Keratinocyte (primary cell): ENCODE results near the gene SMC3. TPM values are rescaled to one million over a fixed set of nuclear protein-coding genes. Genes with fewer than 3 reads are reported as not detected.

Source experiments
- DNase-seq: peaks from one replicate; pipeline ENCODE4 v3.0.0-alpha.2; 2011; ENCODE audit warnings: low read depth, missing footprints, low spot score
- FAIRE-seq: peaks from 2 replicates; lab custom pipeline; 2011; peaks lifted over from hg19 to GRCh38; lab: Jason Lieb, UNC
- H2AFZ ChIP-seq: 2 replicates; pipeline ENCODE4 v1.6.0; 2012; ENCODE audit warnings: low read length, control low read depth, inconsistent platforms; ENCODE audit not compliant: control insufficient read depth
- H3K27ac ChIP-seq: 2 replicates; pipeline ENCODE4 v1.5.1; 2011; ENCODE audit warnings: low read length; ENCODE audit not compliant: control insufficient read depth, insufficient read depth
- H3K27me3 ChIP-seq: 3 replicates; pipeline ENCODE4 v1.6.0; 2011; ENCODE audit warnings: low read length; ENCODE audit not compliant: control insufficient read depth, insufficient read depth; ENCODE audit errors: extremely low read depth
- H3K36me3 ChIP-seq, 2 experiments: 2 replicates in 1 of 2; 3 replicates in 1 of 2; pipeline ENCODE4 v1.5.1; 2011; ENCODE audit warnings: low read length in 2 of 2, mild to moderate bottlenecking in 1 of 2; ENCODE audit not compliant: control insufficient read depth in 2 of 2, insufficient read depth in 2 of 2; ENCODE audit errors: extremely low read depth in 1 of 2
- H3K4me1 ChIP-seq: 3 replicates; pipeline ENCODE4 v1.5.1; 2011; ENCODE audit warnings: low read length; ENCODE audit not compliant: control insufficient read depth, insufficient read depth; ENCODE audit errors: extremely low read depth
- H3K4me2 ChIP-seq: 3 replicates; pipeline ENCODE4 v1.6.0; 2011; ENCODE audit warnings: low read depth, low read length; ENCODE audit not compliant: control insufficient read depth, insufficient read depth; ENCODE audit errors: extremely low read depth
- H3K4me3 ChIP-seq, 3 experiments: fragments of 200-600 bp in 1 of 3; sonication (generic) in 1 of 3; 2 replicates in 2 of 3; 3 replicates in 1 of 3; pipeline ENCODE4 v1.5.1; 2011 to 2016; ENCODE audit warnings: low read length in 3 of 3, mild to moderate bottlenecking in 3 of 3, control low read depth in 2 of 3, inconsistent platforms in 1 of 3, low read depth in 1 of 3, mixed read lengths in 1 of 3, mixed run types in 1 of 3, moderate library complexity in 1 of 3; ENCODE audit not compliant: control insufficient read depth in 2 of 3, insufficient read depth in 2 of 3; ENCODE audit errors: extremely low read depth in 1 of 3
- H3K79me2 ChIP-seq: 2 replicates; pipeline ENCODE4 v1.6.0; 2012; ENCODE audit warnings: low read length; ENCODE audit not compliant: control insufficient read depth, insufficient read depth
- H3K9ac ChIP-seq: 3 replicates; pipeline ENCODE4 v1.6.0; 2011; ENCODE audit warnings: low read length; ENCODE audit not compliant: control insufficient read depth, insufficient read depth; ENCODE audit errors: extremely low read depth
- H3K9me1 ChIP-seq: 3 replicates; pipeline ENCODE4 v1.6.0; 2011; ENCODE audit warnings: low read length; ENCODE audit not compliant: control insufficient read depth, insufficient read depth; ENCODE audit errors: extremely low read depth
- H3K9me3 ChIP-seq: 2 replicates; pipeline ENCODE4 v1.5.1; 2012; ENCODE audit warnings: low read depth, low read length; ENCODE audit not compliant: control insufficient read depth
- H4K20me1 ChIP-seq: 3 replicates; pipeline ENCODE4 v1.6.0; 2011; ENCODE audit warnings: low read length; ENCODE audit not compliant: control insufficient read depth, insufficient read depth; ENCODE audit errors: extremely low read depth
- EZH2 ChIP-seq: IDR thresholded peaks from one replicate; pipeline ENCODE4 v1.6.1; 2012; ENCODE audit warnings: inconsistent platforms, mild to moderate bottlenecking, low read length, moderate library complexity
- dilution Hi-C: fragments of 300-500 bp; cut with MboI; formaldehyde crosslinking; loops from one replicate; pipeline ENCODE4 v1.7.0; 2020; ENCODE audit warnings: low sequenced_read_pairs; ENCODE audit not compliant: extremely low pct_ligation_motif_present
- polyA plus RNA-seq, 5 experiments: library from polyadenylated mRNA; depleted of rRNA in 3 of 5; stranded (reverse) in 3 of 5; stranded (forward) in 1 of 5; unstranded in 1 of 5; fragments of >200 nt; gene quantifications; 1 replicate in 1 of 5; 2 replicates in 3 of 5; 3 replicates in 1 of 5; pipeline versions ENCODE4 v1.2.1 to v1.2.3, GENCODE V29; 2011 to 2012; ENCODE audit warnings: missing spikeins in 2 of 5, low read depth in 1 of 5, low replicate concordance in 1 of 5
- TF ChIP-seq, protein P1 (sequence below), 3 experiments: IDR thresholded peaks in 1 of 3; conservative IDR thresholded peaks in 1 of 3; optimal IDR thresholded peaks in 1 of 3; 2 replicates in 2 of 3; 3 replicates in 1 of 3; pipeline versions ENCODE3 to v1.5.1; 2011; ENCODE audit warnings: low read length in 3 of 3, mild to moderate bottlenecking in 3 of 3, moderate library complexity in 2 of 3, control low read depth in 1 of 3, inconsistent platforms in 1 of 3; ENCODE audit not compliant: insufficient read depth in 2 of 3; ENCODE audit errors: extremely low read depth in 1 of 3

SMC3 gene
- polyA plus RNA-seq, 1 donor (not counting 4 experiments of a cell fraction or from before 2014, with no cell fraction given) = 16.3 TPM

DNA sequence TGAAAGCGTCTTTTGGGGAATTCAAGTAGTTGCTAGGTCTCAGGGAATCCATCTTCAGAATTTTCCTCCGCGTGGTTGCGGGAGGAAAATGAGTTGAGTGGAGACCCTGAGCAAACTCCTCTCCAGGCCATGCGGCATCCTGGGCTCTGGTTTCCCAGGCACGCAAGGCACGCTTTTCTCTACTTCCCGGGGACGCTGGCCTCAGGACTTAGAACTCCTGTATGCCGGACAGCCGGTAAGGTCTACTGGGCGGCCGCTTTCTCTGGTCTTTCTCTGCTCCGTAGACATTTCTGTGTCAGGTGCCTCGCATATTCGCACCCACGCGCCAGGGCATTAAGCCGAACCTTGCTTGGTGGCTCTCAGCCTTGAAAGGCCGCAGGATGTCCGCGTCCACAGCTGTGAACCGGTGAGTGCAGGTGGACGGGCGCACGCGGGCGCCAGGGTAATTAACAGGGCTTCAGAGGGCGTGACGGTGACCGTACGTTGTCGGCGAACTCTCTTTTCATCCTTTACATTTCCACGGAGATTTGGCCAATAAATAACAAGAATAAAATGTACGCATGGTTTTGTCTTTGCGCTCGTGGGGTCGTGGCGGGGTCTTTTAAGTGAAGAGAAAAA, 75.6 kb downstream of the SMC3 start:
- Histone ChIP-seq H3K27ac (no peak overlapping the region), H2AFZ (no peak overlapping the region), H3K4me3 (peak overlapping the region; percentile 37 to 64 (median 59)), H3K79me2 (no peaks in the 10 kb centered on the region), H3K4me2 (peak overlapping the region; percentile 84), H3K9ac (no peak overlapping the region), H4K20me1 (no peaks in the 10 kb centered on the region), H3K27me3 (peaks cover 34% of the 10 kb centered on the region), H3K9me1 (no peaks in the 10 kb centered on the region), H3K9me3 (no peaks in the 10 kb centered on the region), H3K36me3 (no peaks in the 10 kb centered on the region), H3K4me1 (peaks cover 7% of the 10 kb centered on the region)
- FAIRE-seq = no peak
- dilution Hi-C loops = no loop called here
- DNase-seq = no peak
- TF ChIP-seq, protein P1, sequence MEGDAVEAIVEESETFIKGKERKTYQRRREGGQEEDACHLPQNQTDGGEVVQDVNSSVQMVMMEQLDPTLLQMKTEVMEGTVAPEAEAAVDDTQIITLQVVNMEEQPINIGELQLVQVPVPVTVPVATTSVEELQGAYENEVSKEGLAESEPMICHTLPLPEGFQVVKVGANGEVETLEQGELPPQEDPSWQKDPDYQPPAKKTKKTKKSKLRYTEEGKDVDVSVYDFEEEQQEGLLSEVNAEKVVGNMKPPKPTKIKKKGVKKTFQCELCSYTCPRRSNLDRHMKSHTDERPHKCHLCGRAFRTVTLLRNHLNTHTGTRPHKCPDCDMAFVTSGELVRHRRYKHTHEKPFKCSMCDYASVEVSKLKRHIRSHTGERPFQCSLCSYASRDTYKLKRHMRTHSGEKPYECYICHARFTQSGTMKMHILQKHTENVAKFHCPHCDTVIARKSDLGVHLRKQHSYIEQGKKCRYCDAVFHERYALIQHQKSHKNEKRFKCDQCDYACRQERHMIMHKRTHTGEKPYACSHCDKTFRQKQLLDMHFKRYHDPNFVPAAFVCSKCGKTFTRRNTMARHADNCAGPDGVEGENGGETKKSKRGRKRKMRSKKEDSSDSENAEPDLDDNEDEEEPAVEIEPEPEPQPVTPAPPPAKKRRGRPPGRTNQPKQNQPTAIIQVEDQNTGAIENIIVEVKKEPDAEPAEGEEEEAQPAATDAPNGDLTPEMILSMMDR (optimal IDR thresholded peaks at IDR 0.05 in 1 of 3, IDR thresholded peaks at IDR 0.05 in 1 of 3, conservative IDR thresholded peaks at IDR 0.05 in 1 of 3; ENCODE audit: extremely low read depth in 1 of 3, insufficient read depth in 2 of 3, low read length in 3 of 3) = no peak
- no peak for TF ChIP-seq EZH2

- H3K4me3 ChIP-seq = peak within 1 kb of the TSS; percentile 37 to 64 (median 59)
- TF ChIP-seq, protein P1 (optimal IDR thresholded peaks at IDR 0.05 in 1 of 3, IDR thresholded peaks at IDR 0.05 in 1 of 3, conservative IDR thresholded peaks at IDR 0.05 in 1 of 3; ENCODE audit: extremely low read depth in 1 of 3, insufficient read depth in 2 of 3, low read length in 3 of 3) = no peak
- TF ChIP-seq EZH2 = no peak
- no peak within 1 kb of the TSS for H3K27ac ChIP-seq
- dilution Hi-C loops = no loop called here
- FAIRE-seq (no peak), DNase-seq (no peak)
- H3K36me3 ChIP-seq = no peaks in the 10 kb centered on the region
- no peaks in the 10 kb centered on the region for H3K9me1 ChIP-seq
- H3K79me2 ChIP-seq = no peaks in the 10 kb centered on the region
- H3K4me1 ChIP-seq = peaks cover 7% of the 10 kb centered on the region
- peaks cover 34% of the 10 kb centered on the region for H3K27me3 ChIP-seq
- no peak within 1 kb of the TSS for H3K9ac ChIP-seq
- H4K20me1 ChIP-seq = no peaks in the 10 kb centered on the region
- no peaks in the 10 kb centered on the region for H3K9me3 ChIP-seq
- H2AFZ ChIP-seq = peak within 1 kb of the TSS; percentile 68
- H3K4me2 ChIP-seq = peak within 1 kb of the TSS; percentile 84
Observed at GRCh38 chr10:110643653-110644597, 76.4 kb downstream of the SMC3 start, which contains the start of gene RBM20. TSS of gene RBM20 (plus strand) at chr10:110644336. CDS start at chr10:110644455, 119 bp downstream.
